ENCODE results near the gene NUP210. TPM values are rescaled to one million over a fixed set of nuclear protein-coding genes. Genes with fewer than 3 reads are reported as not detected.

NUP210 gene
- total RNA-seq, 4 donors from 2014 or later, result 9.8 to 24.6 (median 17.7) TPM

DNA sequence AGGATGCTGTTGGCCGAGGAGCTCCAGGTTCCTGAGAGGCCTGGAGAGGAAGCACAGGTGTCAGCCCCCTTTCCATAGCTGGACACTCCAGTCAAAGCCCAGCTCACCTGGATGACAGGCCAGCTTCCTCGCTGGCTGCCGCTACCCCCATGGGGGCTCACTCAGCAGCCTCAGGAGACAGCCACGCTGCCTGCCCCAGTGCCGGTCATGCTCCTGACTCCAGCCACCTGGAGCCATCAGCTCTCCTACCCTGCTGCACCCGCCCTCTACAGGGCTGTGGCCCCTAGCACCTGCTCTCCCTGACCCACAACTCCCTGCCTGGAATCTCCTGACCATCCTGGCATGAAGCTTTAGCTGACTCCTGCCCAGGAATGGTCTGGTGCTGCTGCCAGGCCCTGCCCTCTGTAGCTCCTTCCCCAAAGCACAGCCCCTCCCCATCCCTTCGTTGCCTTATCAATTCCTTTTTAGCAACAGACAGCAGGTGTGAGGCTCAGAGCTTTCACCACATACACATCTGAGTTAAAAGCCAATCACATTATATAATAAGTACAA, 94.2 kb downstream of the NUP210 start:
- no peaks in the 10 kb centered on the region for H3K4me1 ChIP-seq
- intact Hi-C loops (cut with DNase I), result no loop called here
- no peak overlapping the region for H3K4me3 ChIP-seq (replicated peaks in 1 of 3)
- no peaks in the 10 kb centered on the region for H3K9me3 ChIP-seq
- peaks cover 0 to 7% of the 10 kb centered on the region in 2 donors for H3K36me3 ChIP-seq
- no peak for TF ChIP-seq POLR2A (IDR thresholded peaks at IDR 0.05)
- TF ChIP-seq, protein P1, sequence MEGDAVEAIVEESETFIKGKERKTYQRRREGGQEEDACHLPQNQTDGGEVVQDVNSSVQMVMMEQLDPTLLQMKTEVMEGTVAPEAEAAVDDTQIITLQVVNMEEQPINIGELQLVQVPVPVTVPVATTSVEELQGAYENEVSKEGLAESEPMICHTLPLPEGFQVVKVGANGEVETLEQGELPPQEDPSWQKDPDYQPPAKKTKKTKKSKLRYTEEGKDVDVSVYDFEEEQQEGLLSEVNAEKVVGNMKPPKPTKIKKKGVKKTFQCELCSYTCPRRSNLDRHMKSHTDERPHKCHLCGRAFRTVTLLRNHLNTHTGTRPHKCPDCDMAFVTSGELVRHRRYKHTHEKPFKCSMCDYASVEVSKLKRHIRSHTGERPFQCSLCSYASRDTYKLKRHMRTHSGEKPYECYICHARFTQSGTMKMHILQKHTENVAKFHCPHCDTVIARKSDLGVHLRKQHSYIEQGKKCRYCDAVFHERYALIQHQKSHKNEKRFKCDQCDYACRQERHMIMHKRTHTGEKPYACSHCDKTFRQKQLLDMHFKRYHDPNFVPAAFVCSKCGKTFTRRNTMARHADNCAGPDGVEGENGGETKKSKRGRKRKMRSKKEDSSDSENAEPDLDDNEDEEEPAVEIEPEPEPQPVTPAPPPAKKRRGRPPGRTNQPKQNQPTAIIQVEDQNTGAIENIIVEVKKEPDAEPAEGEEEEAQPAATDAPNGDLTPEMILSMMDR (IDR thresholded peaks at IDR 0.05), result no peak
- no peak for DNase-seq
- no peaks in the 10 kb centered on the region for H3K27me3 ChIP-seq
- no peak overlapping the region for H3K27ac ChIP-seq
- WGBS, 2 donors, result 94 to 98% methylated on average over 3 to 6 of the region's 7 CpGs

DNA sequence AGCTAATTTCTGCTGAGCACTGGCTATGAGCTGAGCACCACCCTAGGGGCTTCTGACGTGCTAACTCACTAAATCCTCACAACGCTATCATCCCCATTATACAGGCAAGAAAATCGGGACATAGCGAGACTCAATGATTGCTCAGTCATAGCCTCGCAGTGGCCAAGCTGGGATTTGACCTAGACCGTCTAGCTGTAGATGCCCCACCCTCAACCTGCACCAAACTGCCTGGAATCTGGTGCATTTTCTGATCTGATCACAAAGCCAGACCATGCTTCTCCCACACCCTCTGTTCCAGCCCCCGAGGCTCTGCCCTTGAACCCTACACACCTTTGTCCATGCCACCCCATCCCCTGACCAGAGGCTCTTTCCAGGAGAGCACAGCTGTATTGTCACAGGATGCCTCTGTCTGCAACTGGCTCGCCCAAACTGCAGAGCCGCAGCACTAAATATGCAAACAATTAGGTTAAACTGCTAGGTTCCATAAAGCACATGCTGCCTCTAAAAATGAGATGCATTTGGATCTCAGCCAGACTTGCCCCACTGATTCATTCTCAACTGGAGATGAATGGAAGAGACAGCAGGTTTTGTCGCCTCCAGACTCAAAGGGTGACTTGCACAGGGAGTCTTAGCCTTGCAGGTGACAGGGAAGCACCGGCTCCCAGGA, 95.2 kb downstream of the NUP210 start:
- no peaks in the 10 kb centered on the region for H3K4me1 ChIP-seq
- intact Hi-C loops (cut with DNase I), result no loop called here
- H3K27me3 ChIP-seq, result no peaks in the 10 kb centered on the region
- H3K27ac ChIP-seq, result no peak overlapping the region
- no peak overlapping the region for H3K4me3 ChIP-seq (replicated peaks in 1 of 3)
- DNase-seq, result no peak
- H3K9me3 ChIP-seq, result no peaks in the 10 kb centered on the region
- H3K36me3 ChIP-seq, result peaks cover under 1 to 7% of the 10 kb centered on the region in 2 donors
- TF ChIP-seq POLR2A (IDR thresholded peaks at IDR 0.05), result no peak
- TF ChIP-seq, protein P1 (IDR thresholded peaks at IDR 0.05), result no peak
- WGBS, 2 donors, result 92 to 95% methylated on average over 9 to 11 of the region's 11 CpGs

DNA sequence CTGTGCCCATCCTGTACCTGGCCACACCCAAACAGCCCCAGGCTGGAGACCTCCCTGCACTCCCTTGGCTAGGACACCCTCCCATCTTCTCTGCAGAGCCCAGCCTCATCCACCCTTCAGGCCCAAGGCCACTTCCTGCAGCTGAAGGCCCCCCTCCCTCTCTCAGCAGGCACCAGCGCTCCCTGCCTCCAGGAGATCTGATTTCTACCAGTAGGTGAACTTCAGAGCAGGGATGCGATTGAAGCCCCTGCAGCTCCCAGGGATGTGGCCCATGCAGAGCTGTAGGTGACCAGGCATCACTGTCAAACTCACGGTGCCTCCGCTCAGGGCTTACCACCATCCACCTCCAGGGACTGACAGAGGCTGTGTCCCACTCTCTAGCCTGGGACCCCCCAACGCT, 96.3 kb downstream of the NUP210 start:
- no peak for DNase-seq
- Histone ChIP-seq H3K4me3 (replicated peaks in 1 of 3) (no peak overlapping the region), H3K36me3 (peaks cover 6 to 11% of the 10 kb centered on the region in 2 donors), H3K9me3 (no peaks in the 10 kb centered on the region), H3K4me1 (no peaks in the 10 kb centered on the region), H3K27ac (no peak overlapping the region), H3K27me3 (no peaks in the 10 kb centered on the region)
- TF ChIP-seq, protein P1 (IDR thresholded peaks at IDR 0.05), result no peak
- TF ChIP-seq POLR2A (IDR thresholded peaks at IDR 0.05), result no peak
- intact Hi-C loops (cut with DNase I), result no loop called here
- 86 to 100% methylated on average over 1 to 5 of the region's 5 CpGs for WGBS, 2 donors

DNA sequence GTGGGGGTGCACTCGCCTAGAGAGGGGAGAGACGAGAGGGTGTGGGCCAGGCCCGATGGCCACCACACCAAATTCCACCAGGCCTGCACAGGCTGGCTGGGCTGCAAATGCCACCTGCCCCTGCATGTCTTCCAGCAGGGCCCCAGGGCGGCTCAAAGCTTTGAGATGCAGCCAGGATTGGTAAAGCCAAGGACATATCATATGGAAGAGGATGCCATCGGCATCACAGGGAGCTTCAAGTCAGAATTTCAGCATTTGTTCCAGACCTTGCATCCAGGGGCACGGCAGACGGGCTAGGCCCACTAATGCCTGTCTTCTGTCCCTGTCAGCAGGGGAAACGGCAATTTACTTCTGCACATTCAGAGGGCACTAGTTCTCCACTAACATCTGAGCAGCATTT, 97.8 kb downstream of the NUP210 start:
- intact Hi-C loops (cut with DNase I), result no loop called here
- TF ChIP-seq, protein P1 (IDR thresholded peaks at IDR 0.05), result no peak
- TF ChIP-seq POLR2A (IDR thresholded peaks at IDR 0.05), result no peak
- no peak for DNase-seq
- no peak overlapping the region for H3K4me3 ChIP-seq (replicated peaks in 1 of 3)
- H3K36me3 ChIP-seq, result peaks cover 6 to 16% of the 10 kb centered on the region in 2 donors
- 82 to 93% methylated on average over 7 to 8 of the region's 8 CpGs for WGBS, 2 donors
- H3K4me1 ChIP-seq, result no peaks in the 10 kb centered on the region
- H3K27me3 ChIP-seq, result no peaks in the 10 kb centered on the region
- H3K9me3 ChIP-seq, result no peaks in the 10 kb centered on the region
- H3K27ac ChIP-seq, result no peak overlapping the region

DNA sequence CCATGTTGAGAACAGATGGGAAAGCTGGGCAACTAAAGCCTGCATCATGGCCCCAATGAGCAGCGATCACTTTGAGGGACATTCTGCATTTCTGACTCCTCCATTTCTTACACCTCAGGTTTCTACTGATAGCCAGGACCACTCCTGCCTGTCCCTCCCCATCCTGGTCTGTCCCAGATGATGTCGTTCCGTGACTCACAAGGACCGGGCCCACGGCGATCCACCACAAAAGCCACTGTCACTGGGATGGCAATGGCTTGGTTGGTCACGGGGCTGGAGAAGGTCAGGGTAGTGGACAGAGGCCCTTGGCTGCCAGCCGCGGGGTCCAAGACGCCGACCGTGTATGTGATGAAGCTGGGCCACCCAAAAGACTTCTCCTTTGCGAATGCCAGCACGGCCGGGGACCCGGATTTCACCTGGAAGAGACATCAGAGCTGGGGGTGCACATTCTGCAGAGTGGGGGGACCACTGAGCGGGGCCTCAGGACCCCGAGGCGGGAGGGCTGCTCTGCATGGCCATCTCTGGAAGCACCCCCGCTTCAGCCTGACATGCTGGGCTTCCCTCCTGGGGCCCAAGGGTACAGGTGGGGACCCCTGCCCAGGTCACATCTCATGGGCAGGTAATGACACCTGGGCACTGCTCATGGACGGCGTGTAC, 100.4 kb downstream of the NUP210 start:
- H3K27me3 ChIP-seq, result no peaks in the 10 kb centered on the region
- intact Hi-C loops (cut with DNase I), result no loop called here
- H3K9me3 ChIP-seq, result no peaks in the 10 kb centered on the region
- H3K4me1 ChIP-seq, result no peaks in the 10 kb centered on the region
- H3K4me3 ChIP-seq (replicated peaks in 1 of 3), result no peak overlapping the region
- H3K36me3 ChIP-seq, result peaks cover 11 to 14% of the 10 kb centered on the region in 2 donors
- no peak for TF ChIP-seq POLR2A (IDR thresholded peaks at IDR 0.05)
- TF ChIP-seq, protein P1 (IDR thresholded peaks at IDR 0.05), result no peak
- WGBS, 2 donors, result 95 to 97% methylated on average over 15 to 21 of the region's 22 CpGs
- DNase-seq, result no peak
- no peak overlapping the region for H3K27ac ChIP-seq

Measured in thyroid gland (tissue), 4 donors.